Activated CD4-positive, alpha-beta T cell treated with anti-CD3 and anti-CD28 coated beads for 36 hours (primary cell): ENCODE data around the gene ADCY9. TPM values are rescaled to one million over a fixed set of nuclear protein-coding genes. Genes with fewer than 3 reads are reported as not detected.
A peak's percentile ranks its signal among the peaks of the same experiment; 100 is the strongest.
"Not testable (repeated sequence)": the region's sequence is repeated elsewhere in the genome, so short reads cannot be mapped to it uniquely, and the experiment has no call there.

Source experiments
- ATAC-seq: fragments of 200-7000 bp; cut with Tn5 transposase; one replicate; pipeline ENCODE4 v1.10.0; 2021; ENCODE audit warnings: mild to moderate bottlenecking, moderate library complexity
- CTCF ChIA-PET: fragments of 350-600 bp; sonication (Branson Sonifier 250); formaldehyde crosslinking; loops from one replicate; lab custom pipeline; 2021; ENCODE audit warnings: antibody characterized with exemption; lab: Charles Lee
- POLR2A ChIA-PET: fragments of 350-600 bp; sonication (Branson Sonifier 250); formaldehyde crosslinking; loops from one replicate; lab custom pipeline; 2021; ENCODE audit warnings: antibody characterized with exemption, inconsistent platforms; lab: Charles Lee
- DNase-seq: peaks from one replicate; pipeline ENCODE4 v3.0.0-alpha.2; 2020
- H3K27ac Mint-ChIP-seq: one replicate; pipeline ENCODE4 v1.8.0; 2021; ENCODE audit warnings: mixed read lengths
- H3K27me3 Mint-ChIP-seq: one replicate; pipeline ENCODE4 v1.8.0; 2021; ENCODE audit warnings: mixed read lengths
- H3K36me3 Mint-ChIP-seq: one replicate; pipeline ENCODE4 v1.8.0; 2021; ENCODE audit warnings: low read depth, mixed read lengths
- H3K4me1 Mint-ChIP-seq: one replicate; pipeline ENCODE4 v1.8.0; 2021; ENCODE audit warnings: mixed read lengths
- H3K4me3 Mint-ChIP-seq: one replicate; pipeline ENCODE4 v1.8.0; 2021; ENCODE audit warnings: mild to moderate bottlenecking, moderate library complexity, mixed read lengths
- H3K9me3 Mint-ChIP-seq: one replicate; pipeline ENCODE4 v1.8.0; 2021; ENCODE audit warnings: low read depth, mixed read lengths
- intact Hi-C, 2 experiments: fragments of 100-400 bp; cut with DNase I in 1 of 2; cut with micrococcal nuclease in 1 of 2; formaldehyde crosslinking; loops; one replicate each; pipeline versions ENCODE4 v1.14.2 to v1.15.1; 2022 to 2024; cut with DNase I, micrococcal nuclease
- total RNA-seq, 2 experiments: library from RNA; stranded (reverse); gene quantifications; one replicate each; pipeline ENCODE4 v1.2.3, GENCODE V29; 2021

The ADCY9 gene
- total RNA-seq, 2 experiments from 2014 or later: 5.3 to 6.2 TPM

DNA sequence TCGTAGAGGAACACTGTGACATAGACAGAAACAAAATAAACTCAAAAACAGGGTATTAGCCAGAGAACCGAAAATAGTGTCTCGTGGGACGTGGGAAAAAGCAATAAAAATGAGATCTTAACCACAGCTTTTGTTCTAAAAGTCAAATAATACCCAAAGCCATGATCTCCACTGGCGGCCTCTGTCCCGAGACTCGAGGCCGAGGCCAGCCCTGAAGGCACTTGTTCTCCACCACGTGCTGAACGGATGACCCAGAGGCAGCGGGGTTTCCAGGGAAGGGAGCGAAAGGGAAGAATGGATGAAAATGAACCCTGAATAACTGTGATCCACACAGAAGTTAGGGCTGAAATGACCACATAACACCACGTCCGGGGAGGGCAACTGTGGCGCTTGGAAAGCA lies 150.9 kb downstream of the ADCY9 start:
- ChIA-PET CTCF (interaction anchor here (1.2 kb wide), 1 partner anchor 15 kb away, joined by 3 read pairs; no protein-coding TSS in a partner anchor), POLR2A (no interaction called here)
- no peak for ATAC-seq
- H3K4me3 Mint-ChIP-seq: no peak overlapping the region
- H3K4me1 Mint-ChIP-seq: peaks cover 16% of the 10 kb centered on the region
- intact Hi-C loops: no loop called here
- no peak overlapping the region for H3K27ac Mint-ChIP-seq
- no peak for DNase-seq
- no peaks in the 10 kb centered on the region for H3K27me3 Mint-ChIP-seq
- no peaks in the 10 kb centered on the region for H3K9me3 Mint-ChIP-seq
- H3K36me3 Mint-ChIP-seq: peaks cover 16% of the 10 kb centered on the region

DNA sequence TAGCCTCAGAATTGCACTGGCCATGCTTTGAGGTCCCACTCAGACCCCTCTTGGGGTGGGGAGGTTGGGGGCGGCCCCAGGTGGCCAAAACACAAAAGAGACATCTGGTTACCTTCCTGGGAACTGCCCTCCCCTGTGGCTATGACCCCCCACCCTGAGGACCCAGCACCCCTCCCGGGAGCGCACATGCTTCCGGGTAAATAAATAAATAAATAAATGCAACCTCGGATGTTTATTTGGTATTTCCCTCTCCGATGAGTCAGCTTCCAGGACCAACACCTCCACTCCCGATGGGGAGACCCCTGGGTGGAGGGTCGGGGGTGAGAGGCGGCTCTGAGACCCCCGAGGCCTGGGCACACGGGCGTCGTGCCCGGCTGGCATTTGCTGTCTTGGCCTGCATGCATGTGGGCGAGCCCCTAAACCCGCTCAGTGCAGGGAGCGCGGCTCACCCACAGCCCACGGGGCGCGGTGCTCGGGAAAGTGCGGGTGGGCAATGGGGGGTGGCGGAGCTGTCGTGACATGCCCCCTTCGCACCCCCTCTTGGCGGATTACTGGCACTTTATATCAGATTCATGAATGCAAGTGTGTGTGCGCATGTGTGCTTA lies 151.5 kb downstream of the ADCY9 start:
- Mint-ChIP-seq H3K4me3 (no peak overlapping the region), H3K4me1 (peaks cover 16% of the 10 kb centered on the region), H3K27me3 (no peaks in the 10 kb centered on the region), H3K27ac (no peak overlapping the region), H3K9me3 (no peaks in the 10 kb centered on the region), H3K36me3 (peaks cover 16% of the 10 kb centered on the region)
- ChIA-PET CTCF (interaction anchor here (1.4 kb wide), 1 partner anchor 25 kb away, joined by 6 read pairs; no protein-coding TSS in a partner anchor), POLR2A (no interaction called here)
- intact Hi-C loops: no loop called here
- ATAC-seq (no peak), DNase-seq (no peak)

DNA sequence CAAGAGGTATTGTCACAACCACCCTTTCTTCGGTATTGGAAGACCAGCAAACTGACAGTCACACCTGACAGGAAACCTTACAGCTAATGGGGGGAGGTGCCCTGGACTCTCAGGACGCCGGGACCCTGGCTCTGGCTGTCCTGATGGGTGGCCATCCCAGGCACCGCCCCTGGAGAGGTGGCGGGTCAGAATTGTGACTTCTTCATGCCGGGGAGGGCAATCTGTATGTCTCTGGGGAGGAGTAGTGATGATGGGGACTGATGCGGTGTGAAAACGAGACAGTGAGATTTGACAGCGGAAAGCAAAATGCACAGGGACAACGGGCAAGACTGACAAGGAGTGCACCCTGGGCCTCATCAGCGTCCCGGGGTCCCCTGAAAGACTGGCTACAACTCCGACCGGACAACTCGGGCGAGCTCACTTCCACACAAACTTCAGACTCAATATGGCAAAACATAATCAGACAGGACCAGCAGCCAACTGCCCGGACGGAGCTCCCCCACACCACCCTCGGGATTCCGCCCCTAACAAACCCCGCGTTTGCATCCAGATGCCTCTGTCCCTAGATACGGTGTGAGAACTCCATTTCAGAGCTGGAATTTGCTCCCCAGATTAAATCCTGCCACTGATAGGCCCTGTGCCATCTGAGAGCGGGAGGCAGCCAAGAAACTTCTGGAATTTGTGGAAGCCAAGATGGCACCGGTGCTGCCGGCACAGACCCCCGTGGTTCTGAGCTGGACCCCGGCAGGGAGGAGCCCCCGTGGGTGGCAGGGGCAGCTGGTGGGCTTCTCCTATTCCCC lies 152.2 kb downstream of the ADCY9 start:
- H3K4me3 Mint-ChIP-seq: no peak overlapping the region
- H3K36me3 Mint-ChIP-seq: peaks cover 16% of the 10 kb centered on the region
- no peaks in the 10 kb centered on the region for H3K9me3 Mint-ChIP-seq
- no peak overlapping the region for H3K27ac Mint-ChIP-seq
- H3K4me1 Mint-ChIP-seq: peaks cover 16% of the 10 kb centered on the region
- DNase-seq: no peak
- H3K27me3 Mint-ChIP-seq: no peaks in the 10 kb centered on the region
- no peak for ATAC-seq
- intact Hi-C loops: loop anchor here in 1 of 2 experiments (2.0 kb wide), 1 partner anchor 153 kb away; the partner anchor contains the start of gene ADCY9
- CTCF ChIA-PET: interaction anchor here (1.4 to 2.0 kb wide), 4 partner anchors 11 to 290 kb away, joined by 6 to 9 read pairs (median 6); no protein-coding TSS in a partner anchor
- POLR2A ChIA-PET: interaction anchor here (0.6 to 1.2 kb wide), 3 partner anchors 18 to 124 kb away, joined by 3 to 4 read pairs (median 3); no protein-coding TSS in a partner anchor

DNA sequence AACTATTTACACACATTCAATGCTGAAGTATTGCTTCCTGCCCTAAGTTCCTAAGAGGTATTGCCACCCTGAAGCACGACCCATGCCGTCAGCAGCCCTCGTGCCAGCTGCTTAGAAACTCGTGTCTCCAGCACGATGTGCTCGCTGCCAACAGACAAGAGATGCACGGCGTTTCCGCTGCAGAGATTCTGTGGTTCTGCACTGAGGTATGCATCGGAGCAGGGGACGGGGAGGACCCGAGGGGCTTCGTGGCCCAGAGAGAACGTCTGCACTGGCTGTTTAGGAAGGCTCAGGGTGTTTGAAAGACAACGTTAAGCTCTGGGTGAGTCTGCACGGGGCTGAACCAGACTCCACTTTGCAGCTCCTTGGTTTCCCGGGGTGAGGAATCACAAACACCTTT lies 153.0 kb downstream of the ADCY9 start:
- DNase-seq (peak; percentile 43), ATAC-seq (no peak)
- H3K4me1 Mint-ChIP-seq: peaks cover 16% of the 10 kb centered on the region
- intact Hi-C loops: loop anchor here in 1 of 2 experiments (2.0 kb wide), 1 partner anchor 154 kb away; the partner anchor contains the start of gene ADCY9
- H3K9me3 Mint-ChIP-seq: no peaks in the 10 kb centered on the region
- POLR2A ChIA-PET: interaction anchor here (1.2 kb wide), 1 partner anchor 17 kb away, joined by 3 read pairs; no protein-coding TSS in a partner anchor
- CTCF ChIA-PET: interaction anchor here (0.5 to 2.0 kb wide), 6 partner anchors 12 to 290 kb away, joined by 3 to 9 read pairs (median 6); no protein-coding TSS in a partner anchor
- no peaks in the 10 kb centered on the region for H3K27me3 Mint-ChIP-seq
- H3K4me3 Mint-ChIP-seq: no peak overlapping the region
- H3K27ac Mint-ChIP-seq: no peak overlapping the region
- H3K36me3 Mint-ChIP-seq: peaks cover 16% of the 10 kb centered on the region

GRCh38 chr16:3961449-3961849 lies 154.8 kb downstream of the ADCY9 start:
- Mint-ChIP-seq H3K36me3 (peaks cover 12% of the 10 kb centered on the region), H3K27ac (no peak overlapping the region), H3K4me1 (peaks cover 16% of the 10 kb centered on the region), H3K9me3 (no peaks in the 10 kb centered on the region), H3K27me3 (peaks cover 7% of the 10 kb centered on the region), H3K4me3 (no peak overlapping the region)
- ChIA-PET CTCF (no interaction called here), POLR2A (no interaction called here)
- DNase-seq (no peak), ATAC-seq (no peak)
- intact Hi-C loops: no loop called here

DNA sequence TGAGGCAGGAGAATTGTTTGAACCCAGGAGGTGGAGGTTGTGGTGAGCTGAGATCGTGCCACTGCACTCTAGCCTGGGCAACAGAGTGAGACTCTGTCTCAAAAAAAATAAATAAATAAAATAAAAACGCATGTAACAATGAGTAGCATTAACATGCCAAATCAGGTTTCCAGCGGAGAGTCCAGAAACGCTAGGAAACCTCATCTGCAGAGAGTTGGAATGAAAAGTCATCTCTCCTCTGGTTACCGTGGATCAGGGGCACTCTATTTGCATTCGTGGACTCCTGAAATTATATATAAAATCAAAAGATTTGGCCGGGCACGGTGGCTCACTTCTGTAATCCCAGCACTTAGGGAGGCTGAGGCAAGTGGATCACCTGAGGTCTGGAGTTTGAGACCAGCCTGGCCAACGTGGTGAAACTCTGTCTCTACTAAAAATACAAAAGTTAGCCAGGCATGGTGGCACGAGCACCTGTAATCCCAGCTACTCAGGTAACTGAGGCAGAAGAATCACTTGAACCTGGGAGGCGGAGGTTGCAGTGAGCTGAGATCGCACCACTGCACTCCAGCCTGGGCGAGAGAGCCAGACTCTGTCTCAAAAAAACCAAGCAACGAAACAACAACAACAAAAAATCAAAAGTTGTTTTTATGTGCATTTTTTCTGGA lies 156.2 kb downstream of the ADCY9 start:
- Mint-ChIP-seq H3K4me1 (peaks cover 16% of the 10 kb centered on the region), H3K4me3 (peak overlapping the region; percentile 61)
- CTCF ChIA-PET, H3K9me3 Mint-ChIP-seq, H3K36me3 Mint-ChIP-seq, ATAC-seq, intact Hi-C loops, DNase-seq, H3K27me3 Mint-ChIP-seq, H3K27ac Mint-ChIP-seq, POLR2A ChIA-PET: not testable (repeated sequence)

- Mint-ChIP-seq H3K27me3 (peaks cover 14% of the 10 kb centered on the region), H3K27ac (no peak overlapping the region), H3K9me3 (no peaks in the 10 kb centered on the region), H3K4me3 (no peak overlapping the region), H3K36me3 (no peaks in the 10 kb centered on the region), H3K4me1 (peaks cover 16% of the 10 kb centered on the region)
- intact Hi-C loops: no loop called here
- ChIA-PET POLR2A (no interaction called here), CTCF (no interaction called here)
- DNase-seq (no peak), ATAC-seq (no peak)
These were observed 157.1 kb downstream of the ADCY9 start for GRCh38 chr16:3959148-3959547.

GRCh38 chr16:3957344-3957980 lies 158.8 kb downstream of the ADCY9 start:
- intact Hi-C loops: no loop called here
- no peaks in the 10 kb centered on the region for H3K9me3 Mint-ChIP-seq
- POLR2A ChIA-PET: interaction anchor here (0.5 kb wide), 1 partner anchor 442 kb away, joined by 4 read pairs; no protein-coding TSS in a partner anchor
- DNase-seq (no peak), ATAC-seq (no peak)
- CTCF ChIA-PET: interaction anchor here (0.8 to 0.9 kb wide), 2 partner anchors 18 to 87 kb away, joined by 3 read pairs; no protein-coding TSS in a partner anchor
- H3K27ac Mint-ChIP-seq: no peak overlapping the region
- H3K4me3 Mint-ChIP-seq: no peak overlapping the region
- H3K27me3 Mint-ChIP-seq: peaks cover 17% of the 10 kb centered on the region
- H3K36me3 Mint-ChIP-seq: no peaks in the 10 kb centered on the region
- H3K4me1 Mint-ChIP-seq: peaks cover 6% of the 10 kb centered on the region

DNA sequence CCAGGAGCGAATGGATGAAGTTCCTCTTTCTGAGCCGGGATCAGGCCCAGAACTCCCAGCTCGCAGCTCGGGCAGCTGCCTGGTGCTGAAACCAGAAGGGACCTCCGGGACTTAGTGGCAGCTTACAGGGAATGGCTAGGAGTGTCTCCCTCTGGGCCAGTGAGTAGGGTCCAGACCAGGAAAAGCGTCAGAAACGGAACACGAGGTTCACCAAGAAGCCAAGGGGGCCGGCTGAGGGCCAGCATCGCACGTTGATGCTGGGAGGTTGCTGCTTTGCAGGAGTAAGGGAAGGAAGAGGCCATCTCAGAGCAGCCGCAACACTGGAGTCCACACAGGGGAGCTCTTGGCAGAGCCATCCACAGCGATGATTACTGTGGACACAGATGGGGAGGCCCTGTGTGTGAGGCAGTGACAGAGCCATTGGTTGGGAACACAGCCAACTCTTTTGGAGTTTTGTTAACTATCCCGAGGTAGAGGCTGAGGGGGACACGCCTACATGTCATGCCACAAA lies 161.8 kb downstream of the ADCY9 start:
- intact Hi-C loops: no loop called here
- POLR2A ChIA-PET: no interaction called here
- Mint-ChIP-seq H3K36me3 (no peaks in the 10 kb centered on the region), H3K27me3 (peaks cover 22% of the 10 kb centered on the region), H3K9me3 (no peaks in the 10 kb centered on the region), H3K4me1 (no peaks in the 10 kb centered on the region), H3K27ac (no peak overlapping the region), H3K4me3 (no peak overlapping the region)
- CTCF ChIA-PET: interaction anchor here (1.6 kb wide), 1 partner anchor 299 kb away, joined by 6 read pairs; no protein-coding TSS in a partner anchor
- ATAC-seq (no peak), DNase-seq (no peak)

GRCh38 chr16:3953728-3954410 lies 162.4 kb downstream of the ADCY9 start:
- no peak for ATAC-seq
- peaks cover 22% of the 10 kb centered on the region for H3K27me3 Mint-ChIP-seq
- POLR2A ChIA-PET: no interaction called here
- no peak overlapping the region for H3K4me3 Mint-ChIP-seq
- H3K9me3 Mint-ChIP-seq: no peaks in the 10 kb centered on the region
- no peak for DNase-seq
- no peak overlapping the region for H3K27ac Mint-ChIP-seq
- H3K36me3 Mint-ChIP-seq: no peaks in the 10 kb centered on the region
- H3K4me1 Mint-ChIP-seq: no peaks in the 10 kb centered on the region
- intact Hi-C loops: no loop called here
- CTCF ChIA-PET: interaction anchor here (1.6 kb wide), 1 partner anchor 300 kb away, joined by 6 read pairs; no protein-coding TSS in a partner anchor
